PFSK-1 (cell line): ENCODE measurements around the gene FKBP1A.

Source experiments
- FOXP2 ChIP-seq: optimal IDR thresholded peaks from 2 replicates; pipeline ENCODE3; 2011; ENCODE audit warnings: borderline replicate concordance, control low read depth, inconsistent platforms; ENCODE audit not compliant: insufficient read depth; ENCODE audit errors: extremely low read length, extremely low read depth
- POLR2AphosphoS5 ChIP-seq: IDR thresholded peaks from 2 replicates; pipeline ENCODE4 v1.6.1; 2012; ENCODE audit warnings: low read depth, mild to moderate bottlenecking, control low read depth, low read length, moderate library complexity
- SIN3A ChIP-seq: IDR thresholded peaks from 2 replicates; pipeline ENCODE4 v1.6.1; 2012; ENCODE audit warnings: mild to moderate bottlenecking, low read length, moderate library complexity, borderline replicate concordance; ENCODE audit not compliant: insufficient read depth
- TAF1 ChIP-seq: IDR thresholded peaks from 2 replicates; pipeline ENCODE4 v1.6.1; 2012; ENCODE audit warnings: low read length, control low read depth, borderline replicate concordance; ENCODE audit not compliant: insufficient read depth
- TF ChIP-seq, protein P1 (sequence below), 2 experiments: IDR thresholded peaks; 2 replicates each; pipeline versions ENCODE4 v1.6.1 to v1.8.0; 2011 to 2012; ENCODE audit warnings: low read depth in 2 of 2, low read length in 2 of 2, control low read depth in 1 of 2, inconsistent platforms in 1 of 2, mild to moderate bottlenecking in 1 of 2, moderate library complexity in 1 of 2; ENCODE audit not compliant: insufficient read depth in 1 of 2

FKBP1A gene

DNA sequence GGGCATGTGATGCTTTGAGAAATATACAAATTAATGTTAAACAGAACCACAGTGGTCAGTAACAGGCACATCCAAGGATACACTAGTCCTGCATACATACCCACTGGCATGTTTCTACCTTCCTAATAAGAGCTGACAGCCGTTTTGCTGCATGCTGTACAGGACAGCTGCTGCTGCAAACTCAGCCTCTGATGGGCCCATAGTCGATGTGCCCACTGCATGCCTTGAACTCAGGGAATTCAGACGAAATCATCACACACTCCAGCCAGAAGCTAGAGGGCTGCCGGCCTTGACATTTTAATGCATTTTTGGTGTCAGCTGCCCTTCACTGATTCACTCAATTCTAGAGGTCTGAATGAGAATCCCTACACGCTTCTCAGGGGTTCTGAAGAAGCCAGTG is 29.3 kb downstream of the FKBP1A start:
- no peak for TF ChIP-seq TAF1
- no peak for TF ChIP-seq POLR2AphosphoS5
- TF ChIP-seq, protein P1, sequence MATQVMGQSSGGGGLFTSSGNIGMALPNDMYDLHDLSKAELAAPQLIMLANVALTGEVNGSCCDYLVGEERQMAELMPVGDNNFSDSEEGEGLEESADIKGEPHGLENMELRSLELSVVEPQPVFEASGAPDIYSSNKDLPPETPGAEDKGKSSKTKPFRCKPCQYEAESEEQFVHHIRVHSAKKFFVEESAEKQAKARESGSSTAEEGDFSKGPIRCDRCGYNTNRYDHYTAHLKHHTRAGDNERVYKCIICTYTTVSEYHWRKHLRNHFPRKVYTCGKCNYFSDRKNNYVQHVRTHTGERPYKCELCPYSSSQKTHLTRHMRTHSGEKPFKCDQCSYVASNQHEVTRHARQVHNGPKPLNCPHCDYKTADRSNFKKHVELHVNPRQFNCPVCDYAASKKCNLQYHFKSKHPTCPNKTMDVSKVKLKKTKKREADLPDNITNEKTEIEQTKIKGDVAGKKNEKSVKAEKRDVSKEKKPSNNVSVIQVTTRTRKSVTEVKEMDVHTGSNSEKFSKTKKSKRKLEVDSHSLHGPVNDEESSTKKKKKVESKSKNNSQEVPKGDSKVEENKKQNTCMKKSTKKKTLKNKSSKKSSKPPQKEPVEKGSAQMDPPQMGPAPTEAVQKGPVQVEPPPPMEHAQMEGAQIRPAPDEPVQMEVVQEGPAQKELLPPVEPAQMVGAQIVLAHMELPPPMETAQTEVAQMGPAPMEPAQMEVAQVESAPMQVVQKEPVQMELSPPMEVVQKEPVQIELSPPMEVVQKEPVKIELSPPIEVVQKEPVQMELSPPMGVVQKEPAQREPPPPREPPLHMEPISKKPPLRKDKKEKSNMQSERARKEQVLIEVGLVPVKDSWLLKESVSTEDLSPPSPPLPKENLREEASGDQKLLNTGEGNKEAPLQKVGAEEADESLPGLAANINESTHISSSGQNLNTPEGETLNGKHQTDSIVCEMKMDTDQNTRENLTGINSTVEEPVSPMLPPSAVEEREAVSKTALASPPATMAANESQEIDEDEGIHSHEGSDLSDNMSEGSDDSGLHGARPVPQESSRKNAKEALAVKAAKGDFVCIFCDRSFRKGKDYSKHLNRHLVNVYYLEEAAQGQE (IDR thresholded peaks at IDR 0.05; ENCODE audit: insufficient read depth in 1 of 2, low read depth in 2 of 2, low read length in 2 of 2): no peak
- TF ChIP-seq FOXP2: no peak
- TF ChIP-seq SIN3A: no peak

DNA sequence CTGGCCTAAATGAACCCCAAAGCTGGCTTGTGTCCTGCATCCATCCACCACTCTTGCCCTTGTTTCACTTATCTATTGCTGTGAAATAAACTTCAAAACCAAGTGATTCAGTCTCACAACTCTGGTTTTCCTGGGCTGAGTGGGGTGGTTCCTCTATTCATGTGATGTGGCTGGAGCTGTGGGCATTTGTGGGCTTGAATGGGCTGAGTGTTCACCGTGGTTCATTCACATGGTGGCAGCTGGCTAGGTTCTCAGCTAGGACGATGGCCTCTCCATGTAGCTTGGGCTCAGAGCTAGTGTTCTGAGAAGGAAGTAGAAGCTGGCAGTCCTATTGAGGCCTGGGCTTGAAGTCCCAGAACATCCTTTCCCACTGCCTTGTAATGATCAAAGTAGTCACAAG is 30.4 kb downstream of the FKBP1A start:
- TF ChIP-seq TAF1 (no peak), FOXP2 (no peak), POLR2AphosphoS5 (no peak), SIN3A (no peak)
- TF ChIP-seq, protein P1 (IDR thresholded peaks at IDR 0.05; ENCODE audit: insufficient read depth in 1 of 2, low read depth in 2 of 2, low read length in 2 of 2): no peak

DNA sequence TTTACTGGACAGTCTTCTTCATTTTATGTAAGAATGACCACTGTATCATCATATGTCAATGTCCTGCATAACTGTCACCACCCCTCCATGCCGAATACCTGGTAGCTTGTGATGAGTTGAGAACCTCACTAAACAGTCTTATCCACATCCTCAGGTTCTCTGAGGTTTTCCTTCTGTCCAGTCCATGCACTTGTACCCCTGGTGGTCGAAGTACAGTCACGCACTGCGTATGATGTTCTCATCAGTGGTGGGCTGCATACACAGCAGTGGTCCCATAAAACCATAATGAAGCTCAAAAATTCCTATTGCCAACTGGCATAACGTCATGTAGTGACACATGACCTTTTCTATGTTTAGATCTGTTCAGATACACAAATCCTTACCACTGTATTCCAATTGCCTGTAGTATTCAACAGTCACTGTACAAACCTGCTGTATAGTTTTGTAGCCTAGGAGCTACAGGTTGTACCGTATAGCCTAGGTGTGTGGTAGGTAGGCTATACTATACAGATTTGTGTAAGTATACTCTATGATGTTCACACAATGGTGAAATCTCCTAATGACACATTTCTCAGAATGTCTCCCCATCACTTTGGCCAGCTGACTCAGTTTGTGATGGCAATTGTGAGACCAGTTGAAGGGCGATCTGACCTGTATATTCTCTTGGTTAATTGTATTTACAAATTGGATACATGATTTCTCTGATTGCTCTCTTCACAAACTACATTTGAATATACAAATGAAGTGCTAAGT is 32.6 kb downstream of the FKBP1A start:
- TF ChIP-seq, protein P1 (IDR thresholded peaks at IDR 0.05; ENCODE audit: insufficient read depth in 1 of 2, low read depth in 2 of 2, low read length in 2 of 2): no peak
- TF ChIP-seq FOXP2: no peak
- TF ChIP-seq TAF1: no peak
- TF ChIP-seq POLR2AphosphoS5: no peak
- TF ChIP-seq SIN3A: no peak

DNA sequence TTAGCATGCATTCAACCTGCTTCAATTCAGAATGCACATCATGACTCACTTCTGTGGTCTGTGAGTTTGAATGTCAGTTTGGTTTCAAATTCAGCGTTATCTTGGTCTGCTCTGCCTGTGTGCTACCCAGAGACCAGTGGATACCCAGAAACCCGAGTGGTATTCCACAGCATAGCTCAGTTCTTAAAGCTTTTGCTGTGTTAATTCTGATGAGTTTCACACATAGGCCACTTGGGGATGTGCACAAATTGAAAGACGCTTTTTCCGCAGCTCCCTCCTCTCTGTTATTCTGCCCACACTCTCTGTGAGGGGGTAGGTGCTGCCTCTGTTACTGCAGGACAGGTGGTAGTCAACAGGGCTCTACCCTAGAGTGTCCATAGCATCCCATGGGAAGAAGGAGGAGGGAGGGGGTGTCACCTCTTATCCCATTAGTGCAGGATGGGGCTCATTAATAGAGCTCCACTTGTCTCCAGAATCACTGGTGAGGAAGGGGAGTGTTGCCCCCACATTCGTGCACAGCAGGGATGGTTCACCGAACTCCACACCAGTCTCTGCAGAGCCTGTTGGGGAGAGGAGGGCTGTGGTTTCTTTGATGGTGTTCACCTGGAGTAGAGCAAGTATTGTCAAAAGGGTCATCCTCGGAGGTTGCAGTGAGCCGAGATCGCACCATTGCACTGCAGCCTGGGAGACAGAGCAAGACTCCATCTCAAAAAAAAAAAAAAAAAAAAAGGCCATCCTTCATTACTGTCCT is 34.8 kb downstream of the FKBP1A start:
- no peak for TF ChIP-seq SIN3A
- TF ChIP-seq, protein P1 (IDR thresholded peaks at IDR 0.05; ENCODE audit: insufficient read depth in 1 of 2, low read depth in 2 of 2, low read length in 2 of 2): no peak
- no peak for TF ChIP-seq FOXP2
- TF ChIP-seq POLR2AphosphoS5: no peak
- TF ChIP-seq TAF1: no peak
